Panc1 (cell line): ENCODE measurements around the gene PROKR1.

Source experiments
- CTCF ChIP-seq: fragments of 450-650 bp; IDR thresholded peaks from 2 replicates; pipeline ENCODE4 v1.5.1; 2017; ENCODE audit warnings: mild to moderate bottlenecking
- POLR2AphosphoS5 ChIP-seq: IDR thresholded peaks from 2 replicates; pipeline ENCODE4 v1.6.1; 2012; ENCODE audit warnings: mild to moderate bottlenecking, low read depth, low read length, moderate library complexity
- REST ChIP-seq, 2 experiments: IDR thresholded peaks; 2 replicates each; pipeline ENCODE4 v1.6.1; 2011 to 2012; ENCODE audit warnings: low read depth in 2 of 2, control low read depth in 1 of 2, low read length in 1 of 2, mild to moderate bottlenecking in 1 of 2, moderate library complexity in 1 of 2; ENCODE audit not compliant: insufficient read depth in 1 of 2
- SIN3A ChIP-seq: IDR thresholded peaks from 2 replicates; pipeline ENCODE4 v1.6.1; 2012; ENCODE audit warnings: low read depth, mild to moderate bottlenecking, low read length, moderate library complexity, borderline replicate concordance; ENCODE audit not compliant: insufficient read depth
- TCF7L2 ChIP-seq: IDR thresholded peaks from 2 replicates; pipeline ENCODE4 v1.6.1; 2011; ENCODE audit warnings: mild to moderate bottlenecking, low read depth, low read length, inconsistent platforms

GRCh38 chr2:68603059-68603458 is 40.3 kb upstream of the PROKR1 start:
- no peak for TF ChIP-seq CTCF
- no peak for TF ChIP-seq REST (IDR thresholded peaks at IDR 0.05; ENCODE audit: insufficient read depth in 1 of 2, low read depth in 2 of 2, low read length in 1 of 2)
- no peak for TF ChIP-seq POLR2AphosphoS5
- TF ChIP-seq SIN3A = no peak
- TF ChIP-seq TCF7L2 = no peak
